HepG2 (cell line): ENCODE measurements around the gene LRRC39. TPM values are rescaled to one million over a fixed set of nuclear protein-coding genes. Genes with fewer than 3 reads are reported as not detected.

ENCODE experiments used
- CEBPB ChIP-seq: IDR thresholded peaks from 2 replicates; pipeline ENCODE4 v1.6.1; 2011; ENCODE audit warnings: low read depth, low read length, improper control_type of control experiment, borderline replicate concordance
- EED ChIP-seq: sonication (generic); formaldehyde crosslinking; IDR thresholded peaks from 2 replicates; pipeline ENCODE4 v1.5.0; 2020; ENCODE audit warnings: mild to moderate bottlenecking, missing genetic modification reagents
- GATAD2A ChIP-seq: IDR thresholded peaks from 2 replicates; pipeline ENCODE4 v1.6.1; 2016
- ISX ChIP-seq: sonication (generic); formaldehyde crosslinking; conservative IDR thresholded peaks from 2 replicates; pipeline ENCODE4 v1.5.0; 2020; ENCODE audit warnings: missing genetic modification reagents
- JUN ChIP-seq: sonication (generic); formaldehyde crosslinking; IDR thresholded peaks from 2 replicates; pipeline ENCODE4 v1.4.0; 2020; ENCODE audit warnings: mild to moderate bottlenecking, missing genetic modification reagents
- NFYB ChIP-seq: sonication (generic); formaldehyde crosslinking; IDR thresholded peaks from 2 replicates; pipeline ENCODE4 v1.4.0; 2020; ENCODE audit warnings: missing genetic modification reagents
- SATB2 ChIP-seq: sonication (generic); formaldehyde crosslinking; IDR thresholded peaks from 2 replicates; pipeline ENCODE4 v1.5.0; 2020; ENCODE audit warnings: missing genetic modification reagents
- SMAD3 ChIP-seq: sonication (generic); formaldehyde crosslinking; IDR thresholded peaks from 2 replicates; pipeline ENCODE4 v1.4.0; 2020; ENCODE audit warnings: missing genetic modification reagents
- SP4 ChIP-seq: sonication (generic); formaldehyde crosslinking; IDR thresholded peaks from 2 replicates; pipeline ENCODE4 v1.8.1; 2023; ENCODE audit warnings: mild to moderate bottlenecking, missing genetic modification reagents
- YEATS2 ChIP-seq: sonication (generic); formaldehyde crosslinking; IDR thresholded peaks from 2 replicates; pipeline ENCODE4 v1.4.0; 2020; ENCODE audit warnings: missing genetic modification reagents, borderline replicate concordance
- ZFP90 ChIP-seq: sonication (generic); formaldehyde crosslinking; IDR thresholded peaks from 2 replicates; pipeline ENCODE4 v1.8.0; 2022; ENCODE audit warnings: missing genetic modification reagents, mild to moderate bottlenecking, inconsistent platforms, borderline replicate concordance
- ZMYM3 ChIP-seq: sonication (generic); formaldehyde crosslinking; IDR thresholded peaks from 2 replicates; pipeline ENCODE4 v1.5.1; 2020; ENCODE audit warnings: mild to moderate bottlenecking, missing genetic modification reagents
- ZNF256 ChIP-seq: sonication (generic); formaldehyde crosslinking; conservative IDR thresholded peaks from 2 replicates; pipeline ENCODE4 v1.4.0; 2020; ENCODE audit warnings: missing genetic modification reagents
- ZNF614 ChIP-seq: IDR thresholded peaks from 2 replicates; pipeline ENCODE4 v1.6.1; 2018; ENCODE audit warnings: missing biosample characterization, missing genetic modification reagents, inconsistent platforms, borderline replicate concordance
- polyA plus RNA-seq, 8 experiments: library from polyadenylated mRNA; depleted of rRNA in 3 of 8; stranded (reverse) in 7 of 8; unstranded in 1 of 8; fragments of >200 nt; fragmentation: Illumina TruSeq in 4 of 8; extraction: Trizol in 4 of 8; gene quantifications; 2 replicates each; pipeline versions ENCODE4 v1.2.1 to v1.2.3, GENCODE V29; 2011 to 2016; ENCODE audit warnings: low read depth in 4 of 8, missing spikeins in 1 of 8, mixed read lengths in 1 of 8; ENCODE audit not compliant: insufficient read depth in 1 of 8
- total RNA-seq, 5 experiments: library from RNA; depleted of rRNA; stranded (reverse); fragments of >200 nt; fragmentation: Illumina TruSeq; extraction: Trizol; gene quantifications; 2 replicates each; pipeline ENCODE4 v1.2.3, GENCODE V29; 2016; ENCODE audit warnings: low read depth in 1 of 5
- TF ChIP-seq, protein P1 (sequence below): sonication (generic); formaldehyde crosslinking; IDR thresholded peaks from 2 replicates; pipeline ENCODE4 v1.9.0; 2021; ENCODE audit warnings: missing genetic modification reagents, borderline replicate concordance
- TF ChIP-seq, protein P2 (sequence below): sonication (generic); formaldehyde crosslinking; IDR thresholded peaks from 2 replicates; pipeline ENCODE4 v1.4.0; 2020; ENCODE audit warnings: missing genetic modification reagents
- TF ChIP-seq, protein P3 (sequence below): sonication (generic); formaldehyde crosslinking; IDR thresholded peaks from 2 replicates; pipeline ENCODE4 v1.8.0; 2023; ENCODE audit warnings: mild to moderate bottlenecking, missing genetic modification reagents
- TF ChIP-seq, protein P4 (sequence below): sonication (generic); formaldehyde crosslinking; conservative IDR thresholded peaks from 2 replicates; pipeline ENCODE4 v1.8.0; 2022; ENCODE audit warnings: missing genetic modification reagents
- TF ChIP-seq, protein P5 (sequence below): sonication (generic); formaldehyde crosslinking; IDR thresholded peaks from 2 replicates; pipeline ENCODE4 v1.4.0; 2020; ENCODE audit warnings: missing genetic modification reagents, borderline replicate concordance
- TF ChIP-seq, protein P6 (sequence below): sonication (generic); formaldehyde crosslinking; IDR thresholded peaks from 2 replicates; pipeline ENCODE4 v1.4.0; 2020; ENCODE audit warnings: low read depth, mild to moderate bottlenecking, missing genetic modification reagents

The LRRC39 gene
- total and polyA plus RNA-seq, 2 of the 13 experiments (the other 11 are each of a cell fraction or from before 2014, with no cell fraction given), result 0.07 to 0.32 TPM

DNA sequence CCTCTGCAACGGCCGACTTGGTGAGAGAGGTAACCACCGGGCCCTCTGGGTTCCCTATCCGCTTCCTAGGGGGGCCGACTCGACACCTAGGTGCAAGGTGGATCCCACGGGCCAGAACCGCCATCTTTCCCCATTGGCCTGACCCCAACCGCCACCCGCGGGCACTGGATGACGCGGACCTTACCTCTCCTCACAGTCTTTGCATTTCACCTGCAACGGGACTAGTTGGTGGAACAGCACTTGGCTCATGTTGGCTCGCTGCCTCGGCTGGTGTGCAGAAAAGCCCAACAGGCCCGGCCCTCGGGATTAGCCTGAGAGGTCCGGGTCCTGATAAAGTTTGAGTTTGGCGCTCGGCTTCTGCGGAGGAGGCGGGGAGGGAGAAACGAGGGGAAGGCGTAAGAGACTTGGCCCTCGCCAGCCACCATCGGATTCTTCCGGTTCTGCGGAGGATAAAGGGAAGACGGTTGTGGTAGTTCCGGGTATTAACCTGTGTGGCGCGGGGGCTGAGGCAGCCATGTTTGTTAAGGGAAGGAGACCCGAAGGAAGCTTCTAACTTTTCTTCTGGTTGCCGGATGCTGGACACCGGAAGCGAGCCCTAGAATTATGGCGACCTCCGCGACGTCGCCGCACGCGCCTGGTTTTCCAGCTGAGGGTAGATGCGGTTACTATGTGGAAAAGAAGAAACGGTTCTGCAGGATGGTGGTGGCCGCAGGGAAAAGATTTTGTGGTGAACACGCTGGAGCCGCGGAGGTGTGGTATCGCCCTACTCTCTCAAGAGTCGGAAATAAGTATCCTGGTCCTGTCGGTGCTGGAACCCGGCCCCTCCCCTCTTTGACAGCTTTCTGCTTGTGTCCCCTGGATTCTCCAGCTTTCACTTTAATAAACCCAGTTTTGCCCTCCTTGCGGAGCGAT, 45.2 kb downstream of the LRRC39 start, which contains the start of the genes SASS6 and TRMT13 (continued):
- TF ChIP-seq, protein P1, sequence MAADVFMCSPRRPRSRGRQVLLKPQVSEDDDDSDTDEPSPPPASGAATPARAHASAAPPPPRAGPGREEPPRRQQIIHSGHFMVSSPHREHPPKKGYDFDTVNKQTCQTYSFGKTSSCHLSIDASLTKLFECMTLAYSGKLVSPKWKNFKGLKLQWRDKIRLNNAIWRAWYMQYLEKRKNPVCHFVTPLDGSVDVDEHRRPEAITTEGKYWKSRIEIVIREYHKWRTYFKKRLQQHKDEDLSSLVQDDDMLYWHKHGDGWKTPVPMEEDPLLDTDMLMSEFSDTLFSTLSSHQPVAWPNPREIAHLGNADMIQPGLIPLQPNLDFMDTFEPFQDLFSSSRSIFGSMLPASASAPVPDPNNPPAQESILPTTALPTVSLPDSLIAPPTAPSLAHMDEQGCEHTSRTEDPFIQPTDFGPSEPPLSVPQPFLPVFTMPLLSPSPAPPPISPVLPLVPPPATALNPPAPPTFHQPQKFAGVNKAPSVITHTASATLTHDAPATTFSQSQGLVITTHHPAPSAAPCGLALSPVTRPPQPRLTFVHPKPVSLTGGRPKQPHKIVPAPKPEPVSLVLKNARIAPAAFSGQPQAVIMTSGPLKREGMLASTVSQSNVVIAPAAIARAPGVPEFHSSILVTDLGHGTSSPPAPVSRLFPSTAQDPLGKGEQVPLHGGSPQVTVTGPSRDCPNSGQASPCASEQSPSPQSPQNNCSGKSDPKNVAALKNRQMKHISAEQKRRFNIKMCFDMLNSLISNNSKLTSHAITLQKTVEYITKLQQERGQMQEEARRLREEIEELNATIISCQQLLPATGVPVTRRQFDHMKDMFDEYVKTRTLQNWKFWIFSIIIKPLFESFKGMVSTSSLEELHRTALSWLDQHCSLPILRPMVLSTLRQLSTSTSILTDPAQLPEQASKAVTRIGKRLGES (CRISPR knock-in tag), result 0 out of 2 replicates have a peak, but pooled peaks have one; percentile 58
- peak; percentile 19; the same call in 1 of the 2 replicates for TF ChIP-seq NFYB (CRISPR knock-in tag)
- peak; percentile 86 for TF ChIP-seq ZFP90 (CRISPR knock-in tag)
- peak; percentile 63; the same call in 1 of the 2 replicates for TF ChIP-seq SMAD3 (CRISPR knock-in tag)
- peak; percentile 91; the same call in 1 of the 2 replicates for TF ChIP-seq ZNF614 (CRISPR knock-in tag)
- TF ChIP-seq, protein P2, sequence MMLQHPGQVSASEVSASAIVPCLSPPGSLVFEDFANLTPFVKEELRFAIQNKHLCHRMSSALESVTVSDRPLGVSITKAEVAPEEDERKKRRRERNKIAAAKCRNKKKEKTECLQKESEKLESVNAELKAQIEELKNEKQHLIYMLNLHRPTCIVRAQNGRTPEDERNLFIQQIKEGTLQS (CRISPR knock-in tag), result 0 out of 2 replicates have a peak, but pooled peaks have one; percentile 34
- TF ChIP-seq, protein P3, sequence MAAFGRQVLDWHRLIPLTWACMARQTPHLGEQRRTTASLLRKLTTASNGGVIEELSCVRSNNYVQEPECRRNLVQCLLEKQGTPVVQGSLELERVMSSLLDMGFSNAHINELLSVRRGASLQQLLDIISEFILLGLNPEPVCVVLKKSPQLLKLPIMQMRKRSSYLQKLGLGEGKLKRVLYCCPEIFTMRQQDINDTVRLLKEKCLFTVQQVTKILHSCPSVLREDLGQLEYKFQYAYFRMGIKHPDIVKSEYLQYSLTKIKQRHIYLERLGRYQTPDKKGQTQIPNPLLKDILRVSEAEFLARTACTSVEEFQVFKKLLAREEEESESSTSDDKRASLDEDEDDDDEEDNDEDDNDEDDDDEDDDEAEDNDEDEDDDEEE (CRISPR knock-in tag), result no peak
- TF ChIP-seq ISX, result no peak
- no peak for TF ChIP-seq CEBPB
- TF ChIP-seq, protein P4, sequence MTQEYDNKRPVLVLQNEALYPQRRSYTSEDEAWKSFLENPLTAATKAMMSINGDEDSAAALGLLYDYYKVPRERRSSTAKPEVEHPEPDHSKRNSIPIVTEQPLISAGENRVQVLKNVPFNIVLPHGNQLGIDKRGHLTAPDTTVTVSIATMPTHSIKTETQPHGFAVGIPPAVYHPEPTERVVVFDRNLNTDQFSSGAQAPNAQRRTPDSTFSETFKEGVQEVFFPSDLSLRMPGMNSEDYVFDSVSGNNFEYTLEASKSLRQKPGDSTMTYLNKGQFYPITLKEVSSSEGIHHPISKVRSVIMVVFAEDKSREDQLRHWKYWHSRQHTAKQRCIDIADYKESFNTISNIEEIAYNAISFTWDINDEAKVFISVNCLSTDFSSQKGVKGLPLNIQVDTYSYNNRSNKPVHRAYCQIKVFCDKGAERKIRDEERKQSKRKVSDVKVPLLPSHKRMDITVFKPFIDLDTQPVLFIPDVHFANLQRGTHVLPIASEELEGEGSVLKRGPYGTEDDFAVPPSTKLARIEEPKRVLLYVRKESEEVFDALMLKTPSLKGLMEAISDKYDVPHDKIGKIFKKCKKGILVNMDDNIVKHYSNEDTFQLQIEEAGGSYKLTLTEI (CRISPR knock-in tag), result no peak
- TF ChIP-seq, protein P5, sequence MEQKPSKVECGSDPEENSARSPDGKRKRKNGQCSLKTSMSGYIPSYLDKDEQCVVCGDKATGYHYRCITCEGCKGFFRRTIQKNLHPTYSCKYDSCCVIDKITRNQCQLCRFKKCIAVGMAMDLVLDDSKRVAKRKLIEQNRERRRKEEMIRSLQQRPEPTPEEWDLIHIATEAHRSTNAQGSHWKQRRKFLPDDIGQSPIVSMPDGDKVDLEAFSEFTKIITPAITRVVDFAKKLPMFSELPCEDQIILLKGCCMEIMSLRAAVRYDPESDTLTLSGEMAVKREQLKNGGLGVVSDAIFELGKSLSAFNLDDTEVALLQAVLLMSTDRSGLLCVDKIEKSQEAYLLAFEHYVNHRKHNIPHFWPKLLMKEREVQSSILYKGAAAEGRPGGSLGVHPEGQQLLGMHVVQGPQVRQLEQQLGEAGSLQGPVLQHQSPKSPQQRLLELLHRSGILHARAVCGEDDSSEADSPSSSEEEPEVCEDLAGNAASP (CRISPR knock-in tag), result peak; percentile 57
- TF ChIP-seq YEATS2 (CRISPR knock-in tag), result peak; percentile 88; the same call in 1 of the 2 replicates
- TF ChIP-seq SP4 (CRISPR knock-in tag), result peak; percentile 43; the same call in 1 of the 2 replicates
- TF ChIP-seq EED, result peak; percentile 68; the same call in 1 of the 2 replicates
- no peak for TF ChIP-seq JUN (CRISPR knock-in tag)
- 0 out of 2 replicates have a peak, but pooled peaks have one; percentile 40 for TF ChIP-seq SATB2
- peak; percentile 34; the same call in 1 of the 2 replicates for TF ChIP-seq GATAD2A (CRISPR knock-in tag)
- peak; percentile 46; the same call in 1 of the 2 replicates for TF ChIP-seq ZMYM3
- TF ChIP-seq, protein P6, sequence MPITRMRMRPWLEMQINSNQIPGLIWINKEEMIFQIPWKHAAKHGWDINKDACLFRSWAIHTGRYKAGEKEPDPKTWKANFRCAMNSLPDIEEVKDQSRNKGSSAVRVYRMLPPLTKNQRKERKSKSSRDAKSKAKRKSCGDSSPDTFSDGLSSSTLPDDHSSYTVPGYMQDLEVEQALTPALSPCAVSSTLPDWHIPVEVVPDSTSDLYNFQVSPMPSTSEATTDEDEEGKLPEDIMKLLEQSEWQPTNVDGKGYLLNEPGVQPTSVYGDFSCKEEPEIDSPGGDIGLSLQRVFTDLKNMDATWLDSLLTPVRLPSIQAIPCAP (CRISPR knock-in tag), result no peak
- 0 out of 2 replicates have a peak, but pooled peaks have one; percentile 51 for TF ChIP-seq ZNF256
